Stimulated activated CD8-positive, alpha-beta memory T cell treated with anti-CD3 and anti-CD28 coated beads, Interleukin-4, amount 100 ng/mL, for 48 hours (primary cell): ENCODE results near the gene FAM83F.

Experiments used
- DNase-seq: peaks from one replicate; pipeline ENCODE4 v3.0.0-alpha.2; 2020

Gene FAM83F

DNA sequence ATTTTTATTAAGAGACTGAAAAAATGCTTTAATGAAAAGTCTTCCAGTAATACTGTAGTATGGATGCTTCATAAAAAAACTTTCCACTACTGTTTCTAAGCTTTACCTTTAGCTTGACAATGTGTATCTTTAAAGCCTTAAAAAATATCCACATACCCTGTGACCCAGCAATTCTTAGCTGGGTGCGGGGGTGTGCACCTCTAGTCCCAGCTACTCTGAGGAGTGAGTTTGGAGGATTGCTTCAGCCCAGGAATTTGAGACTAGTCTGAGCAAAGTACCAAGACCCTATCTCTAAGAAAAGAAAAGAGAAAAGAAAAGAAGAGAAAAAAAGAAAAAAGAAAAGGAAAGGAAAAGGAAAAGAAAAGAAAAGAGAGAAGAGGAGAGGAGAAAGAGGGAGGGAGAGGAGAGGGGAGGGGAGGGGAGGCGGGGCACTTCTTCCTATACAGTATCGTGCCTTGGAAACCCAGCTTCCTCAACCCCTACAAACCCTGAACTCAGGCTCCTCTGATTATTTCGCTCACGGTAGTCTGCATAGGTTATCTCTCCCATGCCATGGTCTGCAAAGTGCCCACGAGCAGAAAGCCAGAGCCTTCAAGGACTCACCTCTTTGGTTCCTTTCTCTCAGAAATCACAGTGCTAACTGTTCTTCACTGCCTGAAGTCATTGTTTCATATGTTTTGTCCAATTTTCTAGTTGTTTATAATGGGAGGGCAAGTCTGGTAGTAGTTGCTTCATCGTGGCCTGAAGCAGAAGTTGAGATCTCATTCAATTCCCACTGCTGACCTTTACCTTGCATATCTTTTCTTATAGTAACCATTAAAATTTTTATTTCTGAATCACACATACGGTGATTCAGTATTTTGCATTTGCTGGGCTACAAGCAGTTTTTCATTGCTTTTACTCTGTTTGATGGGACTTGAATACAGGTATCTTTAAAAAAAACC lies 82.2 kb downstream of the FAM83F start:
- DNase-seq: no peak

DNA sequence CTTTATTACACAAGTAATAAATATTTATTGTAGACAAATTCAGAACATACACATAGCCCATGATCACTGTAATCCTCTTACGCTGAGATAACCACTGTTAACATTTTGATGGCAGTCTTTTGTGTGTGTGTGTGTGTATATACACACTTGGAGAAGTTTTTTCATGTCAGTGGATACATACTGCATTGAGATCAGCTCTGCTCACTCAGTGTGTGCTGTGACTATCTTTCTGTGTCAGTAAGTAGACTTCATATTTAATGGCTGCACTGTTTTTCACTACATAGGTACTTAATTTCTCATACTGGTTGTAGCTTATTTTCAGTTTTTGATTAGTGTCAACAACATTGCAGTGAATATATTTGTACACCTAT lies 82.9 kb downstream of the FAM83F start:
- DNase-seq: no peak

DNA sequence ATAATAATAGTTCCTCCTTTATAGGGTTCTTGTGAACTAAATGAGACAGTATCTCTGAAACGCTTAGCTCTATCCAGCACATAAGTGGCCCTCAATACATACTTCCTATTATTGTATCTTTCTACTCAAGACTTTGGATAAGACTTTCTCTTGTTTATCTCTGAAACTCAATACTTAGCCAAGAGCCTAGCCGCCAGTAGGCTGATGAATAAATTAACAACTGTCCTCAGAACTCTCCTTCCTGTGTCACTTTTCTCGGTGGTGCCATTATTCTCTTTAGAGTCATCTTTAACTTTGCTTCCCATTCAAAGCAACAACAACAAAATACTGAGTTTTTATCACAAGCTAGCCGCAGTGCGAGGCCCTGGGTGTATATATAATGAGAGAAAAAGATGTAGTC lies 86.9 kb downstream of the FAM83F start:
- no peak for DNase-seq

DNA sequence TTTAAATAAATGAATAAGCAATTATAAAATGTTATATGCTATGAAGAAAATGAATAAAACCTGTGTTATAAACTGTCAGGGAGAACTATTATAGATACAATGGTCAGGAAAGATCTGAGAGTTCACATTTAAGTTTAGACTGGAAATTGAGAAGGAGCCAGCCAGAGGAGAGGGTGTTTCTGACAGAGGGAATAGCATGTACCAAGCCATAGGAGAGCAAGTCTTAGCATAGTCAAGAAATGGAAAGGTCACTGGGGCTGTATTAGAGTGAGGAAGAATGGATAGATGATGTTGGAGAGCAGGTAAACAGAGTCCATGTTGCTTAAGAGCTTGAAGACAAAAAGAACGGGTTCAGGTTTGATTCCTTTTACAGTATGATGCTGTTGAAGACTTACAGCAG lies 87.4 kb downstream of the FAM83F start:
- no peak for DNase-seq

DNA sequence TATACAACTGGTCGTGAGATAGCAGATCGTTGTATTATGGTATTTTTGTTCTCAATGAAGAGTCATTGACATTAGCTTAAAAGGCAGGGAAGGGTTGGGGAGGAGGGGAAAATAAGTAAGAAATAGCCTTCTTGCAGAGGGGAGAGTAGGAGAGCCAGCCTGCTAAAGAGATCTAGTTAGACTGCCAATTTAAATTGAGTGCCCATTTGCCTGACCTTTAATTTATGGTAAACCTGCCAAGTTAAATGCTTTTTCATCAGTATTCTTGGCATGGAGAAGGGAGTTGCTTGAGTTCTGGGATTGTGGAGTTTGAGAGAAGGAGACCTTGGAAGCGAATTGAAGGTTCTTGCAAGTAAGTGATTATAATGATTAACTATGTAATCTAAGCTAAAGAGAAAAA lies 89.0 kb downstream of the FAM83F start:
- no peak for DNase-seq

DNA sequence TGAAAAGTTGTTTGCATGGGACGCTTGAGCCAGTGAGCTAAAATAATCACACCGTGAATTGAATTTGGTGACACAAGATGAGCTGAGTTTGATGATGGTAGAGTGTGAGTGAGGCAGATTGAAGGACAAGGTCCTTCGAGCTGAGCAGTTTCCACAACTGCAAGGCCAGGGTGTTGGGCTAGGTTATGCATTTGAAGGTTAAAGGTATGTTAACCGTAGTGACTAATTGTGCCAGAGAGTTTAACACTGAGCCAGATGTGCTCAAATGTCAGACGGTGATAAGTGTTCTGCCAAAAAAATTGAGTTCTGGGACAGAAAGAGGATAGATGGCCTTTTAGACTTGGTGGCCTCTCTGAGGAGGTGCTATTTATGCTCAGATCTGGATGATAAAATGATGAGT lies 89.5 kb downstream of the FAM83F start:
- no peak for DNase-seq

DNA sequence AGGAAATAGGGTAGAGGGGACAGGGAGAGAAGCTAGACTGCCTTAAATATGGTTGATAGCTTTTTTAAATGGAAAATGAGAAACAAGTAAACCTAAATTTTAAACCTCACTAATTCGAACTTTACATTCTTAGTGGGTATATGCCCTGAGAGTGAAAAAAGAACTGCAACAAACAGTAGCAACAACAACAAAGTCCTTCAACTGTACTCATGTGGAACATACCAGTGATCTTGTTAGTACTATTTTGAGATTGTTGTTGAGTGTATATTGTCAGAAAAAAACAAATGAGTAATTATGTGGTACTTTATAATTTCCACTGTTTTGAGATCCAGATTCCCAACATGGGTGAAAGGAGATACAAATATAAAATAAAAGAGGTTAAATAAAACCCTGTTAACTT lies 94.1 kb downstream of the FAM83F start:
- DNase-seq: no peak
